Astrocyte of the hippocampus (primary cell): Measurements from ENCODE around the gene ADARB2.

Experiments
- DNase-seq: peaks from one replicate; pipeline ENCODE4 v3.0.0; 2011; ENCODE audit warnings: low read depth, low spot score

Gene ADARB2

GRCh38 chr10:1527951-1528350 lies 209.4 kb downstream of the ADARB2 start:
- no peak for DNase-seq

- DNase-seq = no peak
Measured at GRCh38 chr10:1526436-1527055, 210.8 kb downstream of the ADARB2 start.

GRCh38 chr10:1525354-1526162 lies 211.8 kb downstream of the ADARB2 start:
- DNase-seq = no peak

- DNase-seq = no peak
Measured at GRCh38 chr10:1524540-1524939, 212.8 kb downstream of the ADARB2 start.

GRCh38 chr10:1523221-1523620 lies 214.1 kb downstream of the ADARB2 start:
- DNase-seq = no peak

GRCh38 chr10:1522237-1522636 lies 215.1 kb downstream of the ADARB2 start:
- DNase-seq = no peak

DNA sequence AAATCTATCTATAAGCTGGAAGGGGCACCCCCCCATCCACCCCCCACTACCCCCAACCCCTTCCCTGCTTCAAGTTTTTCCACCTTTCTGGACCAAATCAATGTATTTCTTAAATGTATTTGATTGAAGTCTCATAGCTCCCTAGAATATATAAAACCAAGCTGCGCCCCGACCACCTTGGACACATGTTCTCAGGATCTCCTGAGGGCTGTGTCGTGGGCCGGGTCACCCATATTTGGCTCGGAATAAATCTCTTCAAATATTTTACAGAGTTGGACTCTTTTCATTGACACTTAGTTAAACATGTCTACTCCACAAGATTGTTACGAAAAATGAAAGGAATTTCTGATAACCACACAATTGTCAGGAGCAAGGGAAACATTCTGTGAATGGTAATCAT lies 215.6 kb downstream of the ADARB2 start:
- no peak for DNase-seq

DNA sequence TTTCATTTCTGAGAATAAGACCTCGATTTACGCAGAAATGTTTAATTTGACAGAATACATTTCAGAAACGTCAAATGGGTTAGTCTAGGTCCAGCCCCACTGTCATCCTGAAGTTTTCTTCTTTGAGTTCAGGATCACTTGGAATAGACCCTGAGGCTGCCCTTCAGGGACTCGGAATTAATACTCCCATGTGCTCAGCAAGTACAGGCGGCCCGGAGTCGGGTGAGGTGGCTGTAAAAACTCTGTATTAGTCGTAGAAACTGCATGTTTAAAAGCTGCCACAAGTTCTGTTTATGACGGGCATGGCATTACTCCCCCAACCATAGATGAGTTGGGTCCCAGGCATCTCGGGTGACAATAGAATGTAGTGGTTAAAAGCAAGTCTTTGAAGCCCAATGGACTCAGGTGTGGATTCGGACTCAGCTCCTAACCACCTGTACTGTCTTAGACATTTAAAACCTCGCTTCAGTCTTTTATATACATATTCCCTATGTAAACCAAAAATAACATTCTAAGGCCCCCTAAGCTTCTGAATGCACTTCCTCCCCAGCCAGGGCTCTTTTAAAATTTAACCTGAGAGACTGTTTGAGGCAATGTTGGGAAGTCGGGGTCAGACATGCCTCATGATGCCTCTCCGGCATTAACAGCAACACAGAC lies 216.3 kb downstream of the ADARB2 start:
- DNase-seq = no peak

DNA sequence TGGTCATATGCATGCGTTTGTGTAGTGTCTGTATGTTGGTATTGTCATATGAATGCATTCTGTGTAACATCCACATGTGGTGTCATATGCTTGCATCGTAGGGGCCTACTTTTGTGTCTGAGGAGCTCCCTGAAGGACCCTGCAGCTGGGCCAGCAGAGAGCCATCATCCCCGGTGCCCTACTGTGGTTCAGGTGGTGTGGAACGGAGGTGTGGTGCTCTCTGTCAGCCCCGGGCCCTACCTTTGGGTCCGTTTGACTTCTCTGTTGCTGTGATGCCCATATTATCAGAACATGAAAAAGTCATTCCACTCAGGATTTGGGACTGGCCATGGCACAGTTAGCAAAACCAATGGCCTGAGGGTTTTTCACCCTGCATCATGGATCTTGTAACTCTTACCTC lies 217.9 kb downstream of the ADARB2 start:
- no peak for DNase-seq

GRCh38 chr10:1517684-1518083 lies 219.6 kb downstream of the ADARB2 start:
- no peak for DNase-seq

DNA sequence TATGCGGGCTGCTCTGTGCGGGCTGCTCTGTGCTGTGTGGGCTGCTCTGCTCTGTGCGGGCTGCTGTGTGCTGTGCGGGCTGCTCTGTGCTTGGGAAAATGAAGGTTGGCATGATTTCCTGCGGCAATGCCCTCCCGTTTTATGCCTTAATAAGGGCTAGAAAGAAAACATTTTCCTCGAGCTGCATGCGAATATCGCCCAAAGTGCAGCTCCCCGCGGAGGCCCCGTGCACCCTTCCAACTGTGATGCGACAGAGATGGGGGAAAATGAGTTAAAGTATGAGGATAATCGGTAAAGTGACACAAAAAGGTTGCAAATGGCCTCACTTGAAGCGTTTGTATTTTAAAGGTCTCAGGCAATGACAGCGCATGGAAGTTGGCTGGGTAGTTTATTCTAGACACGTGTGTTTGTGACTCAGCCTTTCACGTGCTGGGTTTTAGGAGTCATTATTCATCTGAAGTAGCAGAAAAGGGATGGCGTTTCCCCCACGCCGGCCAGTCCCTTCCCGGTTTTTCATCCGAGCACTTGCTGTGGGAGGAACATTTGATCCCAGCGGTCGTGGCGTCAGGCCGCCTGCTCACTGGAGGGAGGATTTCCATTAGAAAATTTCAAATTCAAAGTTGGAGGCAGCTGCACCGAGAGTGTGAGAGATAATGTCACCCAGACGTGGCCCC lies 220.7 kb downstream of the ADARB2 start:
- DNase-seq = no peak

GRCh38 chr10:1515780-1516491 lies 221.4 kb downstream of the ADARB2 start:
- DNase-seq = no peak

DNA sequence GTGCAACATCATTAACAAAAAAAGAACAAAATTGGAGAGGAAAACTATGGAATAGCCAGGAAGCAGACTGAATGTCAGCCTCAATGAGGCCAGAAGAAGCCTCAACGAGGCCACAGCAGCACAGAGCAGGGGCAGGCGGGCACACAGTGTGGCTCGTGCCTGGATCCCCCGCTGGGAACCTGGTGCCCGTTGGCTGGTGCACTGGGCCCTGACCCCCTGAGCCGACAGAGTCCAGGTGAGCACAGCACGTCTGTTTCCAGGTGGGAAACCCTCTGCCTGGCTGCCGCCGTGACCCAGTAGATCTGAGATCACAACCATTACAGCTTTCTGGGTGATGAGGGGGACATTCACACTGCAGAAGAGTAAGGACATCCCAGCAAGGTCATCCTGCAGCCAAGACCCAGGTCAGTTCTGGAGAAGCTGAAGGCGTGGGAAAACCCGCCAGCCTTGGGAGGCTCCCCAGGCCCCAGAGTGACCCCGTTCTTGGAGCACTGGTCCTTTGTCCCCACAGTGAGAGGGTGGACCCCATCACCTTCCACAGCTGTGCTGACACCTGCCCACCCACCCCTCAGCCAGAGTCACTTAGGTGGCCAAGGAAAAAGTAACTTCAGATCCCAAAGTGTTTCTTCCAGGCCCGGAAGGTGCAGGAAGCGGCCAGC lies 222.1 kb downstream of the ADARB2 start:
- DNase-seq = no peak

- DNase-seq = no peak
Measured at GRCh38 chr10:1514681-1515080, 222.6 kb downstream of the ADARB2 start.

- no peak for DNase-seq
Measured at GRCh38 chr10:1513221-1513620, 224.1 kb downstream of the ADARB2 start.

DNA sequence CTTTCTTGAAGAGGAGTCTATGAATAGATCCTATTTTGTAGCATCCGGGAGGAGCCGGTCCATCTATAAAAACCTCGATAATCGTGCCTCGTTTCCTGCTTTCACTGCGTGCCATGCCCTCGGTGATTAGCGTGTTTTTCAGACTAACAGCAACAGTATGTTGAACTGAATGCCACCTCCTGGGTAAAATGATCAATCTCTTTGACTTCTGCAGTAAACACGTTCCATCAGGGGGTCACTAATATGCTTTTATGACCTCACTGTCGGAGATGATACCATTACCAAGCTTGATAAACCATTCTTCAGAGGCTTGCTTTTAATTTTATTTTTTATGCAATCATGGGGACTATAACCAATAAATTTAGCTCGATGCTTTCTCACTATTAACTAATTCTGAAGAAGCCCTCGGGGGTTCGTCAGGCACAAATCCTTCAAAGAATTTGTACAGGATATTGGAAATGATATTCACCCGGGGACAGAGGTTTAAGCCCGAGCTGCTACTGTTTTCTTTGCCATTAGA lies 228.3 kb downstream of the ADARB2 start:
- DNase-seq = no peak

DNA sequence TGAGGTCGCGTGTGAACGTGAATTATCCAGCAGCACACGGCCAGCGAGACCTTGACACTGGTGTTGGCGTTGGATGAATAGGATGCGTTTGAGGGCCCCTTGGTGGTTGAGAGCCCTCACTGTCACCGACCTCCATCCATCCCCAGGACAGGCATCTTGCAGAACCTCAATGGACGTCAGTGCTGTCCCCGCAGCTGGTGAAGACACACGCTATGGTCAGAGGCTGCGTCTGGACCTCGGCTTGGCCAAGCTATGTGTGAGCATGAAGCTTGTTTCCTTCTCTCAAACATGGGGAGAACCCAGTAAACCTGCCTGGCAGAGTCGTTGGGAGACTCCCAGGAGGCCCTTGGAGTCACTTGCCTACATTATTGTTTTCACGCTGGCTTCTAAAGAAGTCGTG lies 229.2 kb downstream of the ADARB2 start:
- no peak for DNase-seq

GRCh38 chr10:1507436-1507835 lies 229.9 kb downstream of the ADARB2 start:
- no peak for DNase-seq

- no peak for DNase-seq
Measured at GRCh38 chr10:1504940-1505339, 232.4 kb downstream of the ADARB2 start.

DNA sequence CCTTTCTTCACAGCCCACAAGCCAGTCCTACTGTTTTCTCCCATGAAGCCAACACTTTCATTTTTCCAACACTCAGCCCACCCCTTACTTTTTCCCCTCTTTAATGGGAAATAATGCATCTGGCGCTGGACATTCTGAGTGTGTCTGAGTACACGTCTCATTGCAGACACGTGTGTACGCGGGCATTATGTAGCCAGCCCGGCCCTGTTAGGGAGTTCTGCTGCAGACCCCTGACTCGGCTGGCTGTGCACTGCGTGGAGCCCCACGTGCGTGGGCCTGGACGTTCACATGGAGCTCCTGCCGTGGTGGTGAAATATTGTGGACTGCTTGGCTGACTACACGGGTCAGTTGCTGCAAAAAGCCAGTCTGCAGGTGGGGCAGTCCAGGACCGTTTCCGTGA lies 233.0 kb downstream of the ADARB2 start:
- no peak for DNase-seq

- no peak for DNase-seq
Measured at GRCh38 chr10:1502451-1502850, 234.9 kb downstream of the ADARB2 start.
